IPS-18c (cell line): ENCODE measurements around the gene APBB2.

Source experiments
- H3K4me3 ChIP-seq: 2 replicates; pipeline ENCODE4 v1.7.0; 2013; ENCODE audit warnings: low read depth, mild to moderate bottlenecking, low read length, moderate library complexity; ENCODE audit not compliant: insufficient read depth
- H3K9me3 ChIP-seq: one replicate; pipeline ENCODE4 v1.6.1; 2013; ENCODE audit warnings: mild to moderate bottlenecking, low read length, moderate library complexity; ENCODE audit not compliant: control insufficient read depth, insufficient read depth

The APBB2 gene

DNA sequence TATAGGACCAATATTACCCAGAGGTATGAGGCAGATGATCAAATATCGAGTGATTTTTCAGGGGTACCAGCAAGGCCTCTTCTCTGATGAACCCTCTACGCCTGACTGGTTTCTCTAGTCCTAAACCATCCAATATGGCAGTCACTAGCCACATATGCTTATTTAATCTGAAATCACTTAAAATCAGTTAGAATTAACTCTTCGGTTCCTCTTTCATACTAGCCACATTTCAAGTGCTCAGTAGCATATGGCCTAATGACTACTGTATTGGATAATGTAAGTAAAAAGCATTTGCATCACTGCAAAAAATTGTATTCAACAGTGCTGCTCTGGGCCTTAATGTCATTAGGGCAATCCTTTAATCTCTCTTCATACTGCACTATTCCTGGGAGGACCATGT, 4.4 kb upstream of the APBB2 start:
- H3K9me3 ChIP-seq: no peaks in the 10 kb centered on the region
- H3K4me3 ChIP-seq: no peak overlapping the region

GRCh38 chr4:41217374-41217773, 3.0 kb upstream of the APBB2 start:
- Histone ChIP-seq H3K4me3 (no peak overlapping the region), H3K9me3 (no peaks in the 10 kb centered on the region)

- peak overlapping the region; percentile 74 for H3K4me3 ChIP-seq
- H3K9me3 ChIP-seq: no peaks in the 10 kb centered on the region
These were observed 2.6 kb upstream of the APBB2 start for GRCh38 chr4:41217020-41217333.

GRCh38 chr4:41216294-41217019, 2.1 kb upstream of the APBB2 start:
- H3K4me3 ChIP-seq: peak overlapping the region; percentile 74

GRCh38 chr4:41215969-41216293, 1.6 kb upstream of the APBB2 start:
- Histone ChIP-seq H3K4me3 (peak overlapping the region; percentile 70), H3K9me3 (no peaks in the 10 kb centered on the region)

More at GRCh38 chr4:41216294-41217019, 2.1 kb upstream of the APBB2 start:
- H3K9me3 ChIP-seq: no peaks in the 10 kb centered on the region

GRCh38 chr4:41215155-41215554, 813 bp upstream of the APBB2 start:
- H3K9me3 ChIP-seq: no peaks in the 10 kb centered on the region
- no peak overlapping the region for H3K4me3 ChIP-seq

DNA sequence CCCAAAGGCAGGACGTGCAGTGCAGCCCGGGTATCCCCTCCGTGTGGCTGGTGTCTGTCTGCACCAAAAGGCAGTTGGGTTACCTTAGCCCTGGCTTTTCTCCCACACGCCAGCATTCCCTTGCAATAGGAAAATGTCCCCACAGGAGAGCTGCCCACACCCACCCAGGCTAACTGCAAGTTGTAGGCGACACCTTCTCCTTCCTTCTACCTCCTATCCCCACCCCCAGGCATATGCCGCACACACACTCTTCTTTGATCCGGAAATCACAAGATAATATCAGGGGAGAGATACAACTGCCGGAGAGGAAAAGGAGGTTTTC, 444 bp upstream of the APBB2 start:
- no peak overlapping the region for H3K4me3 ChIP-seq
- no peaks in the 10 kb centered on the region for H3K9me3 ChIP-seq

- peak overlapping the region; percentile 87 for H3K4me3 ChIP-seq
- H3K9me3 ChIP-seq: no peaks in the 10 kb centered on the region
These were observed 662 bp downstream of the APBB2 start for GRCh38 chr4:41213625-41214135.

GRCh38 chr4:41212616-41213203, 1.6 kb downstream of the APBB2 start:
- peak overlapping the region; percentile 87; the same call in 1 of the 2 replicates for H3K4me3 ChIP-seq
- no peaks in the 10 kb centered on the region for H3K9me3 ChIP-seq

- Histone ChIP-seq H3K9me3 (no peaks in the 10 kb centered on the region), H3K4me3 (no peak overlapping the region)
These were observed 2.3 kb downstream of the APBB2 start for GRCh38 chr4:41211951-41212615.

GRCh38 chr4:41209901-41210300, 4.4 kb downstream of the APBB2 start:
- no peaks in the 10 kb centered on the region for H3K9me3 ChIP-seq
- H3K4me3 ChIP-seq: no peak overlapping the region

GRCh38 chr4:41209187-41209586, 5.2 kb downstream of the APBB2 start:
- H3K9me3 ChIP-seq: no peaks in the 10 kb centered on the region

DNA sequence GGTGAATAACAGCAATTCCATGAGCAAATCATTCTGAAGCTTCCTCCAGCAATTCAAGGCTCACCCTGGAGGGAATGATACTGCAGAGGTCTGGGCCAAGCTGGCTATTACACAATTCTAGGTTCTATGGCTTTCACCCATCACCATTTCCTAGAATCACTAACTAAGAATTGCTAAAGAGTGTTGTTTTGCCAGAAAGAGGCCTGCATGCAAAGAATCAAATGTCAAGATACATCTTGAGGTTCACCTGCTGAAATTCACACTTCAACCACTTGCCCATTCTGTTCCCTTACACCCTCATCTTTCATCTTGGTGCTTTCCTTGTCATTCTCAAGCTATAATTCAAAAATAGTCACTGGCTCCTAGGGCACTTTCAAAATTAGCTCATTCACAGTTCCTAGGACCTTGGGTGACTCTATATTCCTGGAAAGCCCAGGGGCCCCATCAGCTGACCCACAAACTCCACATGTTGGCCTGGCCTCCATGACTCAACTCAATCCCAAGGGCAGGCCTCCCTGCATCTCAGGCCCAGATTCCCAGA, 7.0 kb downstream of the APBB2 start:
- Histone ChIP-seq H3K4me3 (no peak overlapping the region), H3K9me3 (no peaks in the 10 kb centered on the region)

More at GRCh38 chr4:41209187-41209586, 5.2 kb downstream of the APBB2 start:
- no peak overlapping the region for H3K4me3 ChIP-seq

- no peaks in the 10 kb centered on the region for H3K9me3 ChIP-seq
- H3K4me3 ChIP-seq: no peak overlapping the region
These were observed 8.4 kb downstream of the APBB2 start for GRCh38 chr4:41205854-41206460.

DNA sequence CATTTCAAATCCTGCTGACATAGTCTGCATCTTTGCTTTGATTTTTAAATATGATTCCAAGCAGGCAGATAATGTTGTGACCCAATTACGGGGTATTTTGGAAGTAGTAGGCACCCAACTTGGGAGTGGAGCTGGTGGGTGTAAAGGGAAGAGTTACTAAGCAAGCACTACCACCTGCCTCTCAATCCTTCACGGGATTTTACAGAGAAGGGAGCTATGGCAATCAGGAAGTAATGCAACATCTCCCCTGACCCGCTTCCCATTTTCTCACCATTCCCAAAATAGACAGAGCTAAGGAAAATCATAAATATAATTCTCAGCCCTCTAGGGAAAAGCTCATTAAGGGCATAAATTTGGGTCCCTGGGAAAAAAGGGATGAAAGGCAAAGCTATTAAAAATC, 9.2 kb downstream of the APBB2 start:
- Histone ChIP-seq H3K9me3 (no peaks in the 10 kb centered on the region), H3K4me3 (no peak overlapping the region)

GRCh38 chr4:41204400-41204978, 9.9 kb downstream of the APBB2 start:
- H3K4me3 ChIP-seq: no peak overlapping the region

DNA sequence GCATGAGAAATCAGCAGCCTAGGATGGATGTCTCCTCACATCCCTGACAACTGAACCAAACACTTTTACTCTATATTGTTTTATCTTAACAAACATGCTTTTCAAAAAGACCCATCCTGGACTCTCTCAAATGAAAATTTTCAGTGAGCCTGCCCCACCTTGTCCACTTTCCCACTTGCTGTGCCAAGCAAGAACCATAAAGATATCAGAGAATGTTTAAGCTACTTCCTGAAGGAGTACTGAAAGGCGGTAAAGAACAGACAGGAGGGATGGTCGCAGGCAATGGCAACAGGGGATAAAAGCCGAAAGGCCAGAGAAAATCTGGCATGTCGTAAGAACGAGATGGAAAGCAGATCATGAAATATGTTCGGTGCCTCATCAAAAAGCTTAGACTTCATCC, 10.5 kb downstream of the APBB2 start:
- H3K4me3 ChIP-seq: no peak overlapping the region
- H3K9me3 ChIP-seq: no peaks in the 10 kb centered on the region

More at GRCh38 chr4:41204400-41204978, 9.9 kb downstream of the APBB2 start:
- no peaks in the 10 kb centered on the region for H3K9me3 ChIP-seq
